ENCODE results near the gene NHP2. TPM values are rescaled to one million over a fixed set of nuclear protein-coding genes. Genes with fewer than 3 reads are reported as not detected.

The NHP2 gene
- total and polyA plus RNA-seq, 2 experiments from 2014 or later = 435 to 455 TPM

DNA sequence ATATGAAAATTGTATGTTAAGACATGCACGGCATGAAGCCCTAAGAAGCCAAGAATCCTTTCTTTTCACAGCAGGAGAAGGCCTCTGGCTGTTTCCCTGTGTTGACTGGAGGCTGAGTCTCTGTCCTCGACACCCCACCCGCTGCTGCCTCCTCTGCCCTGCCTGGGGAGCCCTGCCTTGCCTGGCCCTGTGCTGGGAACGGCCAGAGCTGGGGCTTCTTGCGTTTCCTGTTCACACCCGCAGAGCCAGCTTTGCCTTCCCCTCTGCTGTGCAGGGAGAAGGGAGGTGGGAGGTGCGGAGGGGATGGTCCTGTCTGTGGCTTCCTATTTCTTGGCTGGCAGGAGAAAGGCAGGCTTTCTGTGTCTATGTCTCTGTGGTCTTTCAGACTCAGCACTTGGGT, 40.3 kb upstream of the NHP2 start (continued):
- TF ChIP-seq, protein P1, sequence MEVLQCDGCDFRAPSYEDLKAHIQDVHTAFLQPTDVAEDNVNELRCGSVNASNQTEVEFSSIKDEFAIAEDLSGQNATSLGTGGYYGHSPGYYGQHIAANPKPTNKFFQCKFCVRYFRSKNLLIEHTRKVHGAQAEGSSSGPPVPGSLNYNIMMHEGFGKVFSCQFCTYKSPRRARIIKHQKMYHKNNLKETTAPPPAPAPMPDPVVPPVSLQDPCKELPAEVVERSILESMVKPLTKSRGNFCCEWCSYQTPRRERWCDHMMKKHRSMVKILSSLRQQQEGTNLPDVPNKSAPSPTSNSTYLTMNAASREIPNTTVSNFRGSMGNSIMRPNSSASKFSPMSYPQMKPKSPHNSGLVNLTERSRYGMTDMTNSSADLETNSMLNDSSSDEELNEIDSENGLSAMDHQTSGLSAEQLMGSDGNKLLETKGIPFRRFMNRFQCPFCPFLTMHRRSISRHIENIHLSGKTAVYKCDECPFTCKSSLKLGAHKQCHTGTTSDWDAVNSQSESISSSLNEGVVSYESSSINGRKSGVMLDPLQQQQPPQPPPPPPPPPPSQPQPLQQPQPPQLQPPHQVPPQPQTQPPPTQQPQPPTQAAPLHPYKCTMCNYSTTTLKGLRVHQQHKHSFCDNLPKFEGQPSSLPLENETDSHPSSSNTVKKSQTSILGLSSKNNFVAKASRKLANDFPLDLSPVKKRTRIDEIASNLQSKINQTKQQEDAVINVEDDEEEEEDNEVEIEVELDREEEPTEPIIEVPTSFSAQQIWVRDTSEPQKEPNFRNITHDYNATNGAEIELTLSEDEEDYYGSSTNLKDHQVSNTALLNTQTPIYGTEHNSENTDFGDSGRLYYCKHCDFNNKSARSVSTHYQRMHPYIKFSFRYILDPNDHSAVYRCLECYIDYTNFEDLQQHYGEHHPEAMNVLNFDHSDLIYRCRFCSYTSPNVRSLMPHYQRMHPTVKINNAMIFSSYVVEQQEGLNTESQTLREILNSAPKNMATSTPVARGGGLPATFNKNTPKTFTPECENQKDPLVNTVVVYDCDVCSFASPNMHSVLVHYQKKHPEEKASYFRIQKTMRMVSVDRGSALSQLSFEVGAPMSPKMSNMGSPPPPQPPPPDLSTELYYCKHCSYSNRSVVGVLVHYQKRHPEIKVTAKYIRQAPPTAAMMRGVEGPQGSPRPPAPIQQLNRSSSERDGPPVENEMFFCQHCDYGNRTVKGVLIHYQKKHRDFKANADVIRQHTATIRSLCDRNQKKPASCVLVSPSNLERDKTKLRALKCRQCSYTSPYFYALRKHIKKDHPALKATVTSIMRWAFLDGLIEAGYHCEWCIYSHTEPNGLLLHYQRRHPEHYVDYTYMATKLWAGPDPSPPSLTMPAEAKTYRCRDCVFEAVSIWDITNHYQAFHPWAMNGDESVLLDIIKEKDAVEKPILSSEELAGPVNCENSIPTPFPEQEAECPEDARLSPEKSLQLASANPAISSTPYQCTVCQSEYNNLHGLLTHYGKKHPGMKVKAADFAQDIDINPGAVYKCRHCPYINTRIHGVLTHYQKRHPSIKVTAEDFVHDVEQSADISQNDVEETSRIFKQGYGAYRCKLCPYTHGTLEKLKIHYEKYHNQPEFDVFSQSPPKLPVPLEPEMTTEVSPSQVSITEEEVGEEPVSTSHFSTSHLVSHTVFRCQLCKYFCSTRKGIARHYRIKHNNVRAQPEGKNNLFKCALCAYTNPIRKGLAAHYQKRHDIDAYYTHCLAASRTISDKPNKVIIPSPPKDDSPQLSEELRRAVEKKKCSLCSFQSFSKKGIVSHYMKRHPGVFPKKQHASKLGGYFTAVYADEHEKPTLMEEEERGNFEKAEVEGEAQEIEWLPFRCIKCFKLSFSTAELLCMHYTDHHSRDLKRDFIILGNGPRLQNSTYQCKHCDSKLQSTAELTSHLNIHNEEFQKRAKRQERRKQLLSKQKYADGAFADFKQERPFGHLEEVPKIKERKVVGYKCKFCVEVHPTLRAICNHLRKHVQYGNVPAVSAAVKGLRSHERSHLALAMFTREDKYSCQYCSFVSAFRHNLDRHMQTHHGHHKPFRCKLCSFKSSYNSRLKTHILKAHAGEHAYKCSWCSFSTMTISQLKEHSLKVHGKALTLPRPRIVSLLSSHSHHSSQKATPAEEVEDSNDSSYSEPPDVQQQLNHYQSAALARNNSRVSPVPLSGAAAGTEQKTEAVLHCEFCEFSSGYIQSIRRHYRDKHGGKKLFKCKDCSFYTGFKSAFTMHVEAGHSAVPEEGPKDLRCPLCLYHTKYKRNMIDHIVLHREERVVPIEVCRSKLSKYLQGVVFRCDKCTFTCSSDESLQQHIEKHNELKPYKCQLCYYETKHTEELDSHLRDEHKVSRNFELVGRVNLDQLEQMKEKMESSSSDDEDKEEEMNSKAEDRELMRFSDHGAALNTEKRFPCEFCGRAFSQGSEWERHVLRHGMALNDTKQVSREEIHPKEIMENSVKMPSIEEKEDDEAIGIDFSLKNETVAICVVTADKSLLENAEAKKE (CRISPR knock-in tag; IDR thresholded peaks at IDR 0.05) = no peak

DNA sequence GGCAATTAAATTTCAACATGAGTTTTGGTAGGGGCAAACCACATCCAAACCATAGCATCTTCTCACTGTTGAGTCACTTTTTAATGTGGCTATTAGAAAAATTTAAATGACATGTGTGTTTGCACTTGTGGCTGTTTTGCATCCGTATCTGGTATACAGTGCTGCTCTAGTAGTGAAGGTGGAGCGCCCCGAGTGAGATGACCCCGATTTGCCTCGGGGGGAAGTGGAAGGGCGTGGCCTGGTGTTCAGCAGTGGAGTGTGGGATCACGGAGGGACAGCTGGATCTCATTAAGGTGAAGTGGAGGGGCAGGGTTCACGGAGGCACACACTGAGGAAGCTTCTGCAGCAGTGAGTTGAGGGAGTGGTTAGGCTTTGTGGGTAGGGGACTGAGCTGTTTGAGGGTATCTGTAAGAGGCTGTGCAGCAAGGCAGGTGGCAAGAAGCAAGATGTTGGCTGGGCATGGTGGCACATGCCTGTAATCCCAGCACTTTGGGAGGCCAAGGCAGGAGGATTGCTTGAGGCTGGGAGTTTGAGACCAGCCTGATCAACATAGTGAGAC, 39.6 kb upstream of the NHP2 start:
- Histone ChIP-seq H3K9me2 (ENCODE audit: insufficient read depth) (no peaks in the 10 kb centered on the region), H2AFZ (no peak overlapping the region), H4K20me1 (replicated peaks; ENCODE audit: insufficient read depth) (no peaks in the 10 kb centered on the region), H3K36me3 (ENCODE audit: insufficient read depth) (0 out of 2 replicates have a peak, but pooled peaks cover 2% of the 10 kb centered on the region), H3K4me1 (ENCODE audit: insufficient read depth) (no peaks in the 10 kb centered on the region), H3K4me2 (no peak overlapping the region), H3K27me3 (ENCODE audit: insufficient read depth) (no peaks in the 10 kb centered on the region), H3K79me2 (replicated peaks; ENCODE audit: insufficient read depth) (no peaks in the 10 kb centered on the region), H3K27ac (ENCODE audit: low read depth) (no peak overlapping the region), H3K4me3 (no peak overlapping the region), H3F3A (replicated peaks; ENCODE audit: low read depth) (0 out of 2 replicates have a peak, but pooled peaks cover 3% of the 10 kb centered on the region)
- ATAC-seq = no peak
- Mint-ChIP-seq H3K4me3 (no peak overlapping the region; the same call in 2 of the 3 replicates), H3K36me3 (ENCODE audit: low read depth) (peaks cover 24% of the 10 kb centered on the region), H3K4me1 (peaks cover 20% of the 10 kb centered on the region), H3K27me3 (ENCODE audit: insufficient read depth, low read depth, poor library complexity) (peaks cover 20% of the 10 kb centered on the region), H3K9me3 (peaks cover 38% of the 10 kb centered on the region), H3K27ac (no peak overlapping the region)
- no peak for DNase-seq (ENCODE audit: low spot score)
- TF ChIP-seq CREB1 (CRISPR knock-in tag; IDR thresholded peaks at IDR 0.05; ENCODE audit: low read depth) (no peak), EZH2 (IDR thresholded peaks at IDR 0.05; ENCODE audit: low read depth, unreplicated experiment) (no peak)
- TF ChIP-seq, protein P1 (CRISPR knock-in tag; IDR thresholded peaks at IDR 0.05) = no peak
- TF ChIP-seq, protein P2, sequence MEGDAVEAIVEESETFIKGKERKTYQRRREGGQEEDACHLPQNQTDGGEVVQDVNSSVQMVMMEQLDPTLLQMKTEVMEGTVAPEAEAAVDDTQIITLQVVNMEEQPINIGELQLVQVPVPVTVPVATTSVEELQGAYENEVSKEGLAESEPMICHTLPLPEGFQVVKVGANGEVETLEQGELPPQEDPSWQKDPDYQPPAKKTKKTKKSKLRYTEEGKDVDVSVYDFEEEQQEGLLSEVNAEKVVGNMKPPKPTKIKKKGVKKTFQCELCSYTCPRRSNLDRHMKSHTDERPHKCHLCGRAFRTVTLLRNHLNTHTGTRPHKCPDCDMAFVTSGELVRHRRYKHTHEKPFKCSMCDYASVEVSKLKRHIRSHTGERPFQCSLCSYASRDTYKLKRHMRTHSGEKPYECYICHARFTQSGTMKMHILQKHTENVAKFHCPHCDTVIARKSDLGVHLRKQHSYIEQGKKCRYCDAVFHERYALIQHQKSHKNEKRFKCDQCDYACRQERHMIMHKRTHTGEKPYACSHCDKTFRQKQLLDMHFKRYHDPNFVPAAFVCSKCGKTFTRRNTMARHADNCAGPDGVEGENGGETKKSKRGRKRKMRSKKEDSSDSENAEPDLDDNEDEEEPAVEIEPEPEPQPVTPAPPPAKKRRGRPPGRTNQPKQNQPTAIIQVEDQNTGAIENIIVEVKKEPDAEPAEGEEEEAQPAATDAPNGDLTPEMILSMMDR (conservative IDR thresholded peaks at IDR 0.05; ENCODE audit: low read depth in 2 of 2) = no peak
